ENCODE measurements around the gene GYPC.

GRCh38 chr2:126620302-126620701 is 35.7 kb upstream of the GYPC start:
- no peak for TF ChIP-seq POLR2AphosphoS5 (IDR thresholded peaks at IDR 0.05; ENCODE audit: low read depth, low read length)
- no peak for TF ChIP-seq POU2F2 (IDR thresholded peaks at IDR 0.05; ENCODE audit: low read depth, low read length)
- TF ChIP-seq POLR2A (IDR thresholded peaks at IDR 0.05; ENCODE audit: low read depth, low read length), result no peak
- TF ChIP-seq TAF1 (IDR thresholded peaks at IDR 0.05; ENCODE audit: low read depth, low read length), result no peak

All from GM12891 (cell line).